GM04504 (cell line): Measurements from ENCODE around the gene NMNAT2.

Experiments used
- DNase-seq: peaks from one replicate; pipeline ENCODE4 v3.0.0-alpha.2; 2012; ENCODE audit warnings: low read depth

NMNAT2 gene

GRCh38 chr1:183313063-183313462 is 105.1 kb downstream of the NMNAT2 start:
- no peak for DNase-seq

GRCh38 chr1:183310753-183311479 is 107.3 kb downstream of the NMNAT2 start:
- no peak for DNase-seq

GRCh38 chr1:183308719-183309118 is 109.5 kb downstream of the NMNAT2 start:
- DNase-seq = no peak

GRCh38 chr1:183306317-183307042 is 111.7 kb downstream of the NMNAT2 start:
- no peak for DNase-seq

DNA sequence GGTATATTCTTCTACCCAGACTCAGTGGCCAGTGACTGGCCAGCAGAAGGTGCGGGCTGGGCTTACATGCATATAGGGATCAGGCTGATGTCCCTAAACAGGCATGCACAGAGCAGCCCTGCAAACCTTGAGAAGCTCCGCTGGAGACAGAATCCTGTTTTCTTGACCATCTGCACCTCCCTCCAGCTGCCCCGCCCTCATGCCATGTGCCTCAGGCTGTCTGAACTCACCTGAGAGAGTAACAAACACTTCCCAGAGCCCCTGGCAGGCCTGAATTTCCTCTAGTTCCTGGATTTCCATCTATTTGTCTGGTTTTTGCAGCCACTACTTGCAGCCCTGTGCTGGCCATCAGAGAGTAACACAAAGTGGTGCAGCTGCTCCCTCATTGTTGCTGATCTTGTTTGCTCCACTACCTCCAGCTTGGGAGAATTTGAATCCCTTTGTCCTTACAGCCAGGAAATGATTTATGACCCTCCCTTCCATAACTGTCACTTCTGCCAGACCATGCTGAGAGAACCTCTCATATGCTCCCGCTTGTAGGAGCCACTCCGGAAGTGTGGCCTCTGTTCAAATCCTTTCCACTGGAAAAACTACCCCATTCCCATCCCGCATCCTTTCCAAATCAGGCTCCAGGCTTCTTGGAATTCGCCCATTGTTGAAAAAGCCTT is 113.6 kb downstream of the NMNAT2 start:
- DNase-seq = no peak

- no peak for DNase-seq
Measured at GRCh38 chr1:183303901-183304300, 114.3 kb downstream of the NMNAT2 start.

DNA sequence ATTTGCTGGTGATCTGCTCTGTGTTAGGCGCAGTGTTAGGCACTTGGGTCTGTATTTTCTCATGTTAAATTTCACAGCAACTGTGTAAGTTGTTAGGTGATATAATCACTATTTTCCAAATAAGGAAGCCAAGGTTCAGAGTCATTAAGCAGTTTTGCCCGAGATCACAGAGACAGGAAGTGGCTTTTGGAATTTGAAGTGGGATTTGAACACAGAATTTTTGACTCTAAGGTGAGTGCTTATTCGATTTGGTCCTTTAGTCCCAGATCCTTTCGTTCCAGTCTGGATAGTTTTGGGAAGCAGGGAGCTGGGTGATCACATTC is 114.9 kb downstream of the NMNAT2 start:
- DNase-seq = no peak

GRCh38 chr1:183302452-183303322 is 115.5 kb downstream of the NMNAT2 start:
- DNase-seq = no peak

GRCh38 chr1:183301239-183301638 is 116.9 kb downstream of the NMNAT2 start:
- no peak for DNase-seq

DNA sequence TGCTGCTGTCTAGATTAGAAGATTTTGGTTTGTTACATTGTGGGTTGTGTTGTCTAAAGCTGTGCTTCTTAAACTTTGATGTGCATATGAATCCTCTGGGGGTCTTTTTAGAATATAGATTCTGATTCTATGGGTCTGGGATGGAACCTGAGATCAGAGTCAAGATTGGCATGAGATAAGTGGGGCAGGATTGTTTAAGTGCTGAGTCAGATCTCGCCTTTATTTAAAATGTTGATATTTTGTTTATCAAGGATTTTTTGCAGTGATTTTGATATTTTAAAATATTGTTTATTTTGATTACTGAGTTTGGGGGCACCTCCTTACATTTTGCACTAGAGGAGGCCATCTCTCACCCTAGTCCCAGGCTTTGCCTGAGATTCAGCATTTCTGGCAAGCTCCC is 117.4 kb downstream of the NMNAT2 start:
- DNase-seq = no peak

DNA sequence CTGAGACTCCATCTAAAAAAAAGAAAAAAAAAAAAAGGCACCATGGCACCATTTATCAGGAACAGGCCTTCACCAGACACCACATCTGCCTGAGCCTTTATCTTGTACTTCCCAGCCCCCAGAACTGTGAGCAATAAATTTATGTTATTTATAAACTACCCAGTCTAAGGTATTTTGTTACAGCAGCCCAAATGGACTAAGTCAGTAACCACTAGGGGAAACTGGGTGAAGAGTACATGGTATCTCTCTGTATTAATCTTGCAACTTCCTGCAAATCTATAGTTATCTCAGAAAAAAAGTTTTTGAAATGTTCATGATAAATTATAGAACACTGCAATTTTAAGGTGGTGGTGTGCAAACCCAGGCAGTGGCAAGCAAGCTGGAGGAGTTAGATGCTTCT is 117.8 kb downstream of the NMNAT2 start:
- DNase-seq = no peak

DNA sequence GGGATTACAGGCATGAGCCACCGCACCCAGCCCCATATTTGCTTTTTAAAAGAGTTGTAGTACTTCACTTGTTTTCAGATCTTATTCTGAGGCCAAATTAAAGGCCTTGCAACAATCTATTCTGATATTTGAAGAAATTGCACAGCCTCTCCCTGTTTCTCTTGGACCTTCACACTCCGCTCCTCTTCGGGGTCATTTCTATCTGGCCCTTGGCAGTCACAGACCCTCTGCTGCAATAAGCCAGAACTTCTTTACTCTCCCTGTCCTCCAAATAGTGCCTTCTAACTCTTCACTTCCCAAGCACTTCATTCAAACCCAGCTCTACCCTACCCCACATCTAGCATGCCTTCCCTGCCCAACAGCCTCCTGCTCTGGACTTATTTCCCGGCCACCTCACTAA is 121.4 kb downstream of the NMNAT2 start:
- DNase-seq = no peak

GRCh38 chr1:183295521-183295920 is 122.7 kb downstream of the NMNAT2 start:
- DNase-seq = no peak

GRCh38 chr1:183293876-183294275 is 124.3 kb downstream of the NMNAT2 start:
- DNase-seq = no peak

GRCh38 chr1:183293241-183293640 is 124.9 kb downstream of the NMNAT2 start:
- DNase-seq = no peak

DNA sequence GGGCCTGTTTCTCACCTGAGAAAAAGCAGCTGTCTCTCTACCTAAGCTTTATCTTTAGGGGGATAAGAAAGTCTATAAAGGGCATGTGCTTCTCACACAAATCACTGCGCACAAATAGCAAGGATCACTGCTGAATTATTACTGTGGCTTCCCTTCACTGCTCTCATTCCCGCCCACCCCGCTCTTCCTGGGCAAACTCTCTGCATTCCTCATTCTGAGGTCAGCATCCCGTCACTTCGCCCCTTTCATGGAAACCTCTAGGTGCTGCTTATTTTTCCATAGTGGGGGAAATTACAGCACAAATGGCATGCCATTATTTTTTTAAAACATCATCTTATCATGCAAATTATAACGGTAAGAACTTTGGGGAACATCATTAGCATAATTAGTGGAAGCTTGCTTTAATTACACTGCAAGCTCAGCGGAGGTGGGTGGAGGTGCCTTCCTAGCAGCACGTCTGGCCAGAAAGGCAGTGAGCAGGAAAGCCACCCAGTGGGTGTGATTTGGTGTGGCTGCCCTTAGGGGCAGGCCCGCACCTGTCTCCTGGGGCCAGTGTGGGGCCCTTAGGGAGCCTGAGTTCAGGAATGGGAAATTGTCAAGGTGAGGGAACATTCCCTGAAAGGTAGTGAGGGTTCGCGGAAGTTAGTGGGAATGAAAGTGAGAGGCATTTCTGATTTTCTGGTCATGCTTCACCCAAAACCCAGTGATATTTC is 126.2 kb downstream of the NMNAT2 start:
- DNase-seq = no peak

DNA sequence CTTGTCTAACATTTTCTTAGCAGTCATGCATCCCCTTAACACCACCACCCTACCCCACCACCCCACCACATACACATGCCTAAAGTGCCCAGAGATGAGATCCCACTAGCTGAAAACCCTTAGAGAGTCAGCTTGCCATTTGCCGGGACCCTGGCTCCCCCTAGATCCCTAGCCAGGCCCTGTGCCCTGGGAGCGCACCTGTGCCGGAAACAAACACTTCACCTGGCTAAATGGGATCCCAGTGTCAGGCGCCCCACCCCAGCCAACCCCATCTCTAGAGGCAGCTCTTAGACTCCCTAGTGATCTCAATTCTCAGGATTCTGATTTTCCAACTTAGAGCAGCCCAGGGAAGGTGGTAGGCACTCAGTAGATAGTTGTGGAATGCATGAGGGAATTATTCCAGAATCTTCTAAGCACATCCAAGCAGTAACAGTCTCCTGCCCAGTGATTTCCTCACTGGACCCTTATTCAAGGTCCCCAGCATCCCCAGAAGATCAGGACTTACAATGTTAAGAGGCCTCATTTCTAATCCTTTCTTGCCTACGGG is 126.9 kb downstream of the NMNAT2 start:
- no peak for DNase-seq

GRCh38 chr1:183290628-183291027 is 127.6 kb downstream of the NMNAT2 start:
- DNase-seq = no peak

GRCh38 chr1:183289051-183289496 is 129.1 kb downstream of the NMNAT2 start:
- no peak for DNase-seq

DNA sequence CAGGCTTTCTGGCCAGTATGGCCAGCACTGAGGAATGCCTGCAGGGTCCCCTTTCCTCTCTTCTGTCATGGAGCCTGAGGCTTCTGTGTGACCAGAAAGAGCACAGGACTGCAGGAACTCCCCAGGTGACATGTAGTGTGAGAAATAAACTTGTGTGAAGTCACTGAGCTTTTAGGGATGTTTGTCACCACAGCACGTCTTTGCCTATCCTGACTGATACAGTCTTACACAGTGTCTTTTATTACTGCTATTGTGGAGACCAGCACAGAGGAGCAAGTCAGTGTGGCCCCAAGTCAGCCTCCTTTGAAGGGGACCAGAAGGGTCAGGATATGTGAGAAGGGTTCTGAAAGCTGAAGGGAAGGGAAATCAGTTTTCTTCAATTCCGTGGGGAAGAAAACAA is 129.6 kb downstream of the NMNAT2 start:
- no peak for DNase-seq

GRCh38 chr1:183287191-183287675 is 130.9 kb downstream of the NMNAT2 start:
- no peak for DNase-seq
